HG02623 (cell line): ENCODE data around the gene WBP1L.
"Not testable (repeated sequence)": the region's sequence is repeated elsewhere in the genome, so short reads cannot be mapped to it uniquely, and the experiment has no call there.

Source experiments
- ATAC-seq: cut with Tn5 transposase; IDR thresholded peaks from one replicate; pipeline ENCODE4 v1.9.1; 2021; ENCODE audit warnings: moderate library complexity; ENCODE audit not compliant: unreplicated experiment

The WBP1L gene

GRCh38 chr10:102832987-102833386 lies 89.2 kb downstream of the WBP1L start:
- ATAC-seq, result no peak

- no peak for ATAC-seq
These were observed 90.4 kb downstream of the WBP1L start for GRCh38 chr10:102834143-102834542.

- ATAC-seq, result no peak
These were observed 91.3 kb downstream of the WBP1L start for GRCh38 chr10:102835007-102835482.

- no peak for ATAC-seq
These were observed 93.5 kb downstream of the WBP1L start, which contains the start of gene CYP17A1 for GRCh38 chr10:102837230-102837721. Gene CYP17A1 (minus strand): TSS chr10:102837413. CDS start chr10:102837361, 52 bp downstream.

GRCh38 chr10:102838276-102838927 lies 94.7 kb downstream of the WBP1L start:
- not testable (repeated sequence) for ATAC-seq

GRCh38 chr10:102841827-102842345 lies 98.1 kb downstream of the WBP1L start:
- ATAC-seq, result no peak

GRCh38 chr10:102843139-102843538 lies 99.4 kb downstream of the WBP1L start:
- not testable (repeated sequence) for ATAC-seq

GRCh38 chr10:102844190-102844776 lies 100.5 kb downstream of the WBP1L start:
- ATAC-seq, result not testable (repeated sequence)

GRCh38 chr10:102845352-102845902 lies 101.7 kb downstream of the WBP1L start:
- ATAC-seq, result no peak

- no peak for ATAC-seq
These were observed 106.3 kb downstream of the WBP1L start for GRCh38 chr10:102850025-102850518.

- ATAC-seq, result not testable (repeated sequence)
These were observed 109.5 kb downstream of the WBP1L start for GRCh38 chr10:102853237-102853636.

GRCh38 chr10:102855731-102856436 lies 112.1 kb downstream of the WBP1L start:
- not testable (repeated sequence) for ATAC-seq

GRCh38 chr10:102856758-102857424 lies 113.1 kb downstream of the WBP1L start:
- ATAC-seq, result no peak

- no peak for ATAC-seq
These were observed 116.2 kb downstream of the WBP1L start for GRCh38 chr10:102859911-102860310.

- ATAC-seq, result no peak
These were observed 119.9 kb downstream of the WBP1L start for GRCh38 chr10:102863660-102864059.

GRCh38 chr10:102865620-102866019 lies 121.9 kb downstream of the WBP1L start:
- no peak for ATAC-seq
